Left cardiac atrium (tissue), 4 donors: ENCODE measurements around the gene CRYGN. TPM values are rescaled to one million over a fixed set of nuclear protein-coding genes. Genes with fewer than 3 reads are reported as not detected.

Experiments
- ATAC-seq, 2 donors: fragments of 200-7000 bp; cut with Tn5 transposase; one replicate each; pipeline ENCODE4 v1.9.1; 2020; ENCODE audit warnings: mild to moderate bottlenecking in 2 of 2, moderate library complexity in 2 of 2
- DNase-seq: peaks from one replicate; pipeline ENCODE4 v3.0.0-alpha.2; 2020
- intact Hi-C, 2 donors: fragments of 100-400 bp; cut with DNase I; formaldehyde crosslinking; loops; one replicate each; pipeline versions ENCODE4 v1.14.1 to v1.15.1; 2022 to 2023
- total RNA-seq, 2 donors: library from RNA; stranded (reverse); fragmentation: NEBNext Ultra II Directional; extraction: Animal tissue kit (Norgen Biotek cat#: 25700); gene quantifications; one replicate each; pipeline ENCODE4 v1.2.1, GENCODE V29; 2021
- donor health status: DM: no; HTN: yes; CAD: no.
- donor health status: DM: no; HTN: yes; CAD: no; lungs with severe emphysema.
- donor health status: DM: yes; HTN: yes; CAD: no.
- donor health status: Dilated cardiomyopathy.

Gene CRYGN
- total RNA-seq, 2 donors from 2014 or later = 0.24 to 0.53 TPM

DNA sequence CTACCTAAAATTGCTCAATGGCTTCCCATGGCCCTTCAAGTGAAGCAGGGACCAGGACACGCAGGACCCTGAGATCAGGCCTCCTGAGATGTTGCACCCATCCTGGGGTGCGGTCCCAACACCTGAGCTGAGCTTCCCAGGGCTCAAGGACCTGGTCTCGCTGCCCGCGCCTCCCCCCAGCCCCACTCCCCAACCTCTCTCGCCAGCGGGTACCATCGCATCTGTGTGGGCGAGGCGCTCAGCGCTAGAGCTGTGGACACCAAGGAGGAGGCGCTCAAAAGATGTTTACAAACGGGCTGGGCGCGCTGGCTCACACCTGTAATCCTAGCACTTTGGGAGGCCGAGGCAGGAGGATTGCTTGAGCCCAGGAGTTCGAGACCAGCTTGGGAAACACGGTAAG lies 7.4 kb upstream of the CRYGN start:
- ATAC-seq (no peak), DNase-seq (no peak)
- intact Hi-C loops = loop anchor here in 1 of 2 donors (5.0 kb wide), 1 partner anchor 75 kb away; no protein-coding TSS in a partner anchor

DNA sequence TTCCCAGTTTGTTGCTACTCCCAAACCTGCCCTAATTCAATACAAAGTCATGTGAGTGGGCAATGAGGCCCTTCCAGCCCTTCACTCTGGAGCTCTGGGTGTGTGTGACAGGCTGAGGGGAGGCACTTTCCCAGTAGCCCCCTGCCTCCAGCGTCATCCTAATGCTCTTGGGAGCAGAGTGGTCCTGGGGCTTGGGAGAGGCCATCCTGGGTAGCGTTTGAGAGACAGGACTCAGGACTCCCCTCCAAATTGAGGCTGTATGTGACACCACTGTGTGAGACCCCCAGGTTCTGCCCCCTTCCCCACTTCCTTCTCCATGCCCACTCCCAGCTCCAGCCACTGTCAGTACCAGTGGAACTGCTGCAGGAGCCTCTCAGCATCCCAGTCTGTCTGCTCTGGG lies 6.5 kb upstream of the CRYGN start:
- no peak for ATAC-seq
- no peak for DNase-seq
- intact Hi-C loops = loop anchor here in 1 of 2 donors (5.0 kb wide), 1 partner anchor 74 kb away; no protein-coding TSS in a partner anchor

DNA sequence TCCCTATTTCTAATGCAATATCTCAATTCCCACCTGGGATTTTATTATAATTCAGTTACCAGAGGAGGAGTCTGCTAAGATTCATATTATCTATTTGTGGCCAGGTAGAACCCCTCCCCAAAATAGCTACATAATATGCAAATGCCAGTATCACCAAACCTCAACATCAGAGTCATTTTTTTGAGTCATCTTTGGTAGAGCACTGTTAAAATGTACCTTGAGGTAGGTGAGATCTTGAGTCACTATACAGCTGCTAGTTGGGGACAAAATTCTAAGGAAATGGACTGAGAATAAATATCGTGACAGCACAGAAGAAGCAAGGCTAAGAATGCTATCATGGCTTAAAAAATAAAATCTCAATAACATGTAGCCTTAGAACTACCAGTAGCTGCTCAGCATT lies 4.7 kb upstream of the CRYGN start:
- DNase-seq (no peak), ATAC-seq (no peak)
- intact Hi-C loops = loop anchor here in 1 of 2 donors (5.0 kb wide), 1 partner anchor 72 kb away; no protein-coding TSS in a partner anchor

DNA sequence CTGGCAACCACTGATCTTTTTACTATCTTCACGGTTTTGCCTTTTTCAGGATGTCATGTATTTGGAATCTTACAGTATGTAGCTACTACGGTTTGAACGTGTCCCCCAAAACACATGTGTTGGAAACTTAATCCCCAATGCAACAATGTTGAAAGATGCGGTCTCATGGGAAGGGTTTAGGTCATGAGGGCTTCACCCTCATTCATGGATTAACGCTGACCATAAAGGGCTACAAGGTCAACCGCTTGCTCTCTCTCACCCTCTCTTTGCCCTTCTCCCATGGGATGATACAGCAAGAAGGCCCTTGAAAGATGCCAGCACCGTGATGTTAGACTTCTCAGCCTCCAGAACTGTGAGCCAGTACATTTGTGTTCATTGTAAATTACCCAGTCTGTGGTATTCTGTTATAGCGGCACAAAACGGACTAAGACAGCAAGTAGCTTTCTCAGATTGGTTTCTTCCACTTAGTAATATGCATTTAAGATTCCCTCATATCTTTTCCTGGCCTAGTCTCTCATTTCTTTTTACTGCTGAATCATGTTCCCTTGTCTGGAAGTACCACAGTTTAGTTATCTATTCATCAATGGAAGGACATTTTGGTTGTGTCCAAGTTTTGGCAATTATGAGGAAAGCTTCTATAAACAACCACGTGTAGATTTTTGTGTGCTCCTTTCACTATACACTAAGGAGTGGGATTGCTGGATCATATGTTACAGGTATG lies 3.0 kb upstream of the CRYGN start:
- intact Hi-C loops = no loop called here
- DNase-seq (no peak), ATAC-seq (no peak)

DNA sequence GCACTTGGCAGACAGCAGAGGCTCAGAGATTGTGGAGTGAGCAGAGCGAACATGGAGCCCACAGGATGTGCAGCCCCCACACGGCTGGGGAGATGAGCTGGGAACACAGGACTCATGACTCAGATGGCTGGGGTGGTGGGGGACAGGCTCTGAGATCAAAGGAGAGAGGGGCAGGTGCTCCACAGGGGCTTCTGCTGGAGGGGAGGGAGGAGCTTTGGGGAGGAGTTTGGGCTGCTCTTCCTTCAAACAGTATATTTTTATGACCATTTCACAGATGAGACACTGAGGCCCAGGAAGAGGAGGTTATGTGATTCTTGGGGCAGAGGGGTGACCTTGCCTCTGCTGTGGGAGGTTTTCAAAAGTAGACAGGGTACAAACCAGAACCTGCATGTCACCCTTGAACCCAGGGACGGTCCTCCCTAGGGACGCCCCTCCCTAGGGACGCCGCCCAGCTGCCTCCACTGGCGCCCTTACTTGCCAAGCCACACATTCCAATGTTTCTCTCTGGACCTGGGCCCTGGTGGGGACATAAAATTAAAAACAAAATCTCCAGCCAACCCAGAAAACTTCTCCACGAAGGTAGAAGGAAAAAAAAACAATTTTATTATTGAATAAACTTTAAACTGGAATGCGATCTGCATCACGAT lies 981 bp upstream of the CRYGN start:
- intact Hi-C loops = no loop called here
- no peak for DNase-seq
- no peak for ATAC-seq

DNA sequence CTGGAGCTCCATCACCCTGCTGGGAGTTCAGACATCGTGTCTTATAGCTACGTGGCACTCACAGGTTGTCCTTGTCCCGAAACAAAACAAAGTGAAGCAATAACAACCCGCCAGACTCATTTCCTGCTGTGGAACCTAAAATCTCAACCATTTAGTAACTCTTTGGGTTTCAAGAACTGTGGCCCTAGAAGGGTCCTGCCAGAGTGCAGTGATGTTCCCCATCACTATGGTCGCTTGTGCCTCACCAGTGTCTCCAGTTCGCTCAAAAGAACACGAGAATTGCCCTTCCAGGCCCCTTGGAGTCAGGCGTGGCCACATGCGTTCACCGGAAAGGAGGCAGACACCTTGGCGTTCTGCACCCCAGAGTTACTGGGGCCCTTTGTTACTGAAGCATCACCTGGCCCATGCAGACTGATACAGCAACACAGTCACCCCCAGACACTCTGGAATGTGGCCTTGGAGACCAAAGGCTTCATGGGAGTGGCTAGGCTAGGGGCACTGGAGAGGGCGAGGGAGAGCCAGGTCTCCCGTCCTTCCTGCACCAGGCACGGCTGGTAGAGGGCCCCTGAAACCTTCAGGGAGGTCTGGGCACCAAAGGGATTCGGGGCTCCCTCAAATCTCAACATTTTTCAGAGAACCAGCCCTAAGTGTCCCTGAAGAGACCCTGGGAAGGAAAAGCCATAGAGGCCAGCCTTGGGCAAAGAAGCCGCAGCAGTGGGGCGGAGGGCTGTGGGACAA lies 908 bp downstream of the CRYGN start:
- no peak for ATAC-seq
- no peak for DNase-seq
- intact Hi-C loops = no loop called here

DNA sequence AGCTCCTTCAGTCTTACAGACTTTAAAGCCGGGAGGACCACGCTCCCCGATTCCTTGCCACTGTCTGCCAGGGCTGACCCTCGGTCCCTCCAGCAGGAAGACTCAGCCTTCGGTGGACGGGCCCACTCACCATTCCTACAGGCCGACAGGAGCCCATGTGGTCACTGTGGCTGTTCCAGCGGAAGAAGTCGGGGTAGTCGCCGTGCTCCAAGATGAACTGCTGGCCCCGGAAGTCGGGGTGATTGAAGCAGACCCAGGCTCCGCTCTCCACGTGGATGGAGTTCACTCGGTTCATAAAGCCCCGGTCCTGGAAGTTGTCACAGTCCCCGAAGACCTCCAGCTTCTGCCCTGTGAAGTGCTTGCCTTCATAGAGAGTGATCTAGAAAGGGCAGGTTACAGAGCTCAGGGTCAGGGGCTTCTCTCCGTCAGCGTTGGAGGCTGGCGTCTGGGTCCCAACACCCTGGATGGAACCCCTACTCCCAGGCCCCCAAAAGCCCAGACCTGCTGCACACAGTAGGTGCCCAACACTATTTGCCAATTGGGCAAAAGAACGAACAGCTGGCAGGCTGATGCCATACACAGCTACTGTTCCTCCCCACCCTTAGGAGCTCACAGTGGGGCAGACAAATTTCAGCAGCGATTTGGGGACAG lies 1.9 kb downstream of the CRYGN start:
- ATAC-seq (no peak), DNase-seq (no peak)
- intact Hi-C loops = no loop called here

DNA sequence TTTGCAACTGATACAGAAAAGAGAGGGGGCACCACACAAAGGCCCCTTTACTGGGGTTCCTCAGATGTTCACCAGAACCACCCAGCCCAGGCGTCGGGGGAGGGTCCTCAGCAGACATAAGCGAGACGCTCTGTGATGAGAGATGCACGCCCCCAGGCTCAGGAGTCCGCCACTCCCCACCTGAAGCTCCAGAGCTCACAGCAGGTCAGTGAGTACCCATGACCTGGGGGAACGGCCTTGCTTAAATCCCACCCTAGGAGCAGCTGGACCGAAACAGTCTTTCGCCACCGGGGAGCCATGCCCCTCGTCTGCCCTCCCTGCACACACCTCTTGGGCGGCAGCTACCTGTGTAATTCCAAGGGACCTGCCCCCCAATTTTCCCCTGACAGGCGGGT lies 2.8 kb downstream of the CRYGN start:
- no peak for ATAC-seq
- intact Hi-C loops = no loop called here

DNA sequence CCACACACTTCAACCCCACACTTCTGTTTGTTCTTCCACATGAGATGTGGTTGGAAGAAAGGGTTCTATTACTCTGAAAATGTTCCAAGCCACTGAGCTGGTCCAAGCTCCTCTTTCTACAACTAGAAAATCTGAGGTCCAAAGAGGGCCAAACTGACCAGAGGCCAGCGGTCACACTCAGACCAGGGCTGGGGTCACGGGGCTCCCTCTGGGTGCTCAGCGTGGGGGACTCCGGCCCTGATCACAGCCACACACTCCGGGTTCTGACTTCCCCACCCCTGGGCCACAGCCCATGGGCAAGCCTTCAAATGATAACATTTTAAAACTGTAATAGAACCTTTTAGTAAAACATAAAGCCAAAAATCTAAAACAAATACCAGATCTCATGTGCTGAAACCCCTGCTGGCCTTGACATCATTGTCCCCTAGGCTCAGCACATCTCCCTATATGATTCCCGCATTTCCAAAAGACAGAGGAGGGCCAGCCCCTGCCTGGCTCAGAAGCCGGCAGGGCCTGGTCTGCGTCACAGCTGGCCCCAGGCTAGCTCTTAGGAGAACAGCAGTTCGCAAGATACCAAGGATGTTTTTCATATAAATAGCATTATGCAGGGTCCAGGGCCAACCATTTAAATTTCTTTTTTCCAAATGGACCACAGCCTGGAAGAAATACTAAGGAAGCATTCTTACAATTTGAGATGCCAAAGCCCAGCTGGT lies 3.3 kb downstream of the CRYGN start:
- ATAC-seq = peak; percentile 32 to 72
- DNase-seq = no peak
- intact Hi-C loops = no loop called here

More for the DNA sequence above, 2.8 kb downstream of the CRYGN start:
- no peak for DNase-seq

DNA sequence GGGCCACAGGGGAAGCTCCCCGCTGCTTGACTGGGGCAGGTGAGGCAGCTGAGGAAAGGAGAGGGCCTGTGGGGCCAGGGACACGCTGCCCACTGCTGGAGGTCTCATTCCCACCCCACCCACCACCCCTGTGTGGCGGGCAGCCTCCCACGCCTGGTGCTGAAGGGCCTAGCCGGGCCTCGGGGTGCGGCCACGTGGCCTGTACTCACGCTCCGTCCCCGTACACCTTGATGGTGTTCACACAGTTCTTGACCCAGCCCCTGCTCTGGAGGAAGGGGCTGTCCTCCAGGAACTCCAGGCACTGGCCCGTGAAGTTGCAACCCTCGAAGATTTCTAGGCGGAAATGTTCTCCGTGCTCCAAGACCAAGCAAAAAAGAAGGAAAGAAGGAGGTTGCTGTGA lies 4.0 kb downstream of the CRYGN start:
- no peak for ATAC-seq
- DNase-seq = no peak

DNA sequence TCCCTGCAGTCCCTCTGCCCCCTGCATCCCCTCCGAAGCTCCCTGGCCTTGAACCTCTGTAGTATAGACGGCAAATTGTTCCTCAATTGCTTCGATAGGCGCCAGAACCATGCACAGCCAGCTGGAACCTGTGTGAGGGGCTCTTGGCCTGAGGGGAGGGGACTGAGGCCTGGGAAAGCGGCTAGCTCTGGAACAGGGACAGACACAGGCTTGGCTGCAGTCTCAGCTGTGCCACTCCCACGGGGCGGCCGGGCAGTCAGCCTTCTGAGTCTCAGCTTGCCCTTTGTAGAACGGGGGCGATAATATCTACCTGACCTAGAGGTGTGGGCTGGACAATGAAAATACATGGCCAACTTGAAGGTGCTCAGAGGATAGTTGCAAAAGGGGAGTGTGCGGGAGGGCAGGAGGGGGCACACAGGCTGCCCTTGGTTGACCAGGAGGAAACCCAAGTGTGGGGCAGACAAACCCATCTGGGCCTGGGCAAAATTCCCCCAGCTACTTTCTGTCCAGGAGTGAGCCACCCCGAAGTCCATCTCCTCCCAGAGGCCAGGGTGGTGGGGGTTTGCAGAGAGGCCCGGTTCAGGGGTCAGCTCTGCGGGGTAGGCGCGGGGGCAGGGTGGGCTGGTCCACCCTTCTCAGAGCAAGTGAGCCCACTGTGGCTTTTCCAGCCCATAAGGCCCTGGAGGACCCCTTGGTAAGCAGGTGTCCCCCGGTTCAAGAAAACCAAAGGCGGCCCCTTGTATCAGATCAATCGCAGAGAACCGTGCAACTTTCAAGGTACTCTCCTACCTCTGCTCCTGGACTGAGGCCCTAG lies 4.6 kb downstream of the CRYGN start:
- intact Hi-C loops = no loop called here
- no peak for ATAC-seq
- DNase-seq = no peak

More for the DNA sequence above, 4.0 kb downstream of the CRYGN start:
- intact Hi-C loops = no loop called here

DNA sequence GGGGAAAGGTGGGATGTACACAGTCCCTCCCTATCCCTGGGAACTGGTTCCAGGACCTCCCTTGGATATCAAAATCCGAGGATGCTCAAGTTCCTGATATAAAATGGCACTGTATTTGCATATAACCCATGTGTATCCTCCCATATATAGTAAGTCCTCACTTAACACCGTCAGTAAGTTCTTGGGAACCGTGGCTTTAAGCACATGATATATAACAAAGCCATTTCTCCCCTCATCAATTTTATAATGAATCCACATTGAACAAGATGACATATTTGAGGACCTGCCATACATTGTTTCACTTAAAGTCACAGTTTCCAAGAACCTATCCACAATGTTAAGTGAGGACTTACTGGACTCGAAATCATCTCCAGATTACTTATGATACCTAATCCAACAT lies 5.4 kb downstream of the CRYGN start:
- DNase-seq (no peak), ATAC-seq (no peak)
- intact Hi-C loops = no loop called here

DNA sequence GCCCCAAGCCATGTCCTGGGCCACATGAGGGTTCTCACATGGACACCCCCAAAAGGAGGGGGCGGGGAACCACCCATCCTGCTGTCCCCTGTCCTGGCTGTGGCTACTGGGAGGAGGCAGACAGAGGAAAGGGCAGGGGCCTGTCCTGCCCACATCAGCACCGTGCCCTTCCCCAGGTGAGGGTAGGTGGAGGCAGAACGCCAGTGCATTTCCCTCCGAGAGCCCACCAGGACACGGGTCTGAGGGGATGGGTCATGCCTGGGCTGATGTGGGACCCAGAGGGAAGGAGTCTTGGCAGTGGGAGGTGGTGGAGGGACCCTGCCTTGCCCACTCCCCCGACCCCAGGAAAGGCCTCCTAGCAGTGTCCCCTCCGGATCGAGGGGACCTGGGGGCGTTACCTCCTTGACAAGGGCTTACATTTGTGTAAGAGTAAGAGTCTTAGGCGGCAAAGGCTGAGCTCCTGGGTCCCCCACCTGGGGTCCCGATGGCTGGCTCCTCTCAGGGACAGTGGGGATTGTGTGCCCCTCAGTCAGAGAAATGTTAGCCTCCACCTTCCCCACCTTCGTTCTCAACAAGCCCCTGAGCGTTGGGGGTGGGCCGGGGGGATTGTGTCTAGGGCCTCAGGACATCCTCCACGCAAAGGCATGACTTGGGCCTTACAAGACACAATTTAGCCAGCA lies 6.1 kb downstream of the CRYGN start:
- no peak for ATAC-seq
- intact Hi-C loops = no loop called here
- no peak for DNase-seq

DNA sequence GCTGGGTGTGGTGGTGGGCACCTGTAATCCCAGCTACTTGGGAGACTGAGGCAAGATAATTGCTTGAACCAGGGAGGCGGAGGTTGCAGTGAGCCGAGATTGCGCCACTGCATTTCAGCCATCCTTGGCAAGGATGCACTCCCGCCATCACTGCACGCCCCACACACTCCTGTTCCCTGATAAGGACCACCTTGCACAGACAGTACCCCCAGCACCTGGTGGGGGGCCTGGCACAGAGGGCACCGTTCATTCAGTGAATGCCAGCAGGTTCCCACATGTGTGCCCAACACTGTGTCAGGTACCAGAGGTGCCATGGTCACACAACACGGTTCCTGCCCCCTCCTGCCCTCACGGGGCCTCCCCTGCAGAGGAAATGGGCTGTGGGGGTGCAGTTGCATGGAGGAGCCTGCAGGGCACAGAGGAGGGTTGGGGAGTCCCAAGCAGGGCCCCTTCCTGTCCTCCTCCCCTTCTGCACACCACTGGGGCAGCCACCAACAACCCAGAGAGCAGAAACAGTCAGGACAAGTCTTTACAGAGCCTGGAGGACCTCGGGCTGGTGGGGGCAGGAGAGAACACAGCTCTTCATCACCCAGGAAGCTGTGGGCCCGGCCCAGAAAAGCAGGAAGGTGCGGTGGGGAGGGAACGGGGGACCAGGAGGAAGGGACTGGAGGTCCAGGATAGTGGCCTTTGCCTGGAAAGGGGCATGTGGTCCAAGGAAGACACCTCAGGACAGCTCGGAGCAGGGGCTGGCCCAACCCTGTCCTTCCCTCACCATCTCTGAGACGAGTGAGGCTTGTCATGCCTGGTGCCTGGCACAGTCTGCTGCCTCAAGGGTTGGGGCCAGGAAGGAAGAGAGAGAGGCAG lies 7.1 kb downstream of the CRYGN start:
- ATAC-seq = no peak
- DNase-seq = no peak
- intact Hi-C loops = no loop called here

DNA sequence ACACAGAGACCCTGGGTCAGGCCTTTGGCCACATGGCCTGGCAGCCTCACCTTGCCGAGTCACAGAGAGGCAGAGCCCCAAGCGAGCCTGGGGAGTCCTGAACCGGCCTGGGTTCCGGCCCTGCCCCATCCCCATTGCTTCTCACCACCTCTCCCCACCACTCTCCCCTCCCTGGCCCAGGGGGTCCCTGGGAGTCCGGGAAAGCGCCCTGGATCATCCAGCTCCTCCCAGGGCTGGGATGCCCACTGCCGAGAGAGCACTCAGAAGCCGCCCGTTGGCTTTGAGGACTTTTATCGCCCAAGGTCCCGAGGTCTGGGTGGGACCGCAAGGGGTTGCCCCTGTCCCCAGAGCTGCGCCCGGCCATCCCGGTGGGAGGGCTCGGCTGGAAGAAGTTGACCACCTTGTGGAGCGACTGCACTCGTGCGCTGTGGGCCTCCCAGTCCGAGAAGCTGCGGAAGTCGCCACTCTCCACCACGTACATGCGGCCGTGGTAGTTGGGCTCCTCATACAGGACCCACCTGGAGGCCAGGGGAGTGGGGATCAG lies 8.1 kb downstream of the CRYGN start:
- DNase-seq (no peak), ATAC-seq (no peak)
- intact Hi-C loops = no loop called here

DNA sequence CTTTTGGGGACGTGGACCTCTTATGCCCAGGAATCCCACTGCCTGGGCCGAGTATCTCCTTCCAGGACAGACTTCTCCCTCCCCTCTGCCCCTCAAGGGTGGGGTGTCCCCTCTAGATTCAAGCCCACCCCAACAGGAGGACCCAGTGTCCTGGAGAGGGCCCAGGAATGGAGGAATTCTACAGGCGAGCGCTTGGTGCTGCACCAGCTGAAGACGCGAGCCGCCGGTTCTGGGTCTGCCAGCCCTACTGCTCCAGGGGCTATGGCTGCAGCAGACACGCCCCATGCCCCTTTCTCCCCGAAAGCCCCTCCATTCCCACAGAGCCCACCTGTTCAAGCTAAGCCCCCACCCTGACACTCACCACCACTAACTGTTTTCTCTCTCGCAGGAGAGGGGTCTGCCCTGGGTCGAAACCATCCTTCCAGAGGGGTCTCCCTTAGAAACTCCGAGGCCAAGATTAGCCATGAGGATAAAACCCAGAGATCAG lies 8.6 kb downstream of the CRYGN start:
- ATAC-seq (no peak), DNase-seq (no peak)
- intact Hi-C loops = no loop called here
